Fibroblast of lung (primary cell): ENCODE measurements around the gene HOXD11. TPM values are rescaled to one million over a fixed set of nuclear protein-coding genes. Genes with fewer than 3 reads are reported as not detected.

Source experiments
- DNase-seq, 2 donors: peaks; one replicate each; pipeline versions ENCODE4 v3.0.0 to v3.0.0-alpha.2; 2010; ENCODE audit warnings: low read depth in 2 of 2
- H2AFZ ChIP-seq: 2 replicates; pipeline ENCODE4 v1.5.1; 2012; ENCODE audit warnings: low read length, control low read depth, inconsistent platforms
- H3K27ac ChIP-seq: 2 replicates; pipeline ENCODE4 v1.5.1; 2011; ENCODE audit warnings: low read length, control low read depth; ENCODE audit not compliant: insufficient read depth
- H3K27me3 ChIP-seq: 2 replicates; pipeline ENCODE4 v1.5.1; 2011; ENCODE audit warnings: mild to moderate bottlenecking, low read length; ENCODE audit not compliant: control insufficient read depth, insufficient read depth
- H3K36me3 ChIP-seq: 2 replicates; pipeline ENCODE4 v1.5.1; 2011; ENCODE audit warnings: low read length; ENCODE audit not compliant: control insufficient read depth, insufficient read depth
- H3K4me1 ChIP-seq: 2 replicates; pipeline ENCODE4 v1.5.1; 2011; ENCODE audit warnings: low read length; ENCODE audit not compliant: control insufficient read depth, insufficient read depth; ENCODE audit errors: extremely low read depth
- H3K4me2 ChIP-seq: 2 replicates; pipeline ENCODE4 v1.5.1; 2011; ENCODE audit warnings: low read length, control low read depth; ENCODE audit not compliant: insufficient read depth; ENCODE audit errors: extremely low read depth
- H3K4me3 ChIP-seq, 4 experiments: fragments of 200-600 bp in 1 of 4; sonication (generic) in 1 of 4; replicated peaks in 1 of 4; 2 replicates each; pipeline ENCODE4 v1.5.1; 2011 to 2016; ENCODE audit warnings: low read length in 4 of 4, low read depth in 3 of 4, mild to moderate bottlenecking in 3 of 4, control low read depth in 2 of 4, inconsistent platforms in 1 of 4, mixed read lengths in 1 of 4; ENCODE audit not compliant: insufficient read depth in 1 of 4; ENCODE audit errors: control extremely low read depth in 1 of 4
- H3K79me2 ChIP-seq: 2 replicates; pipeline ENCODE4 v1.5.1; 2012; ENCODE audit warnings: mild to moderate bottlenecking, low read length, inconsistent platforms; ENCODE audit not compliant: control insufficient read depth, insufficient read depth
- H3K9ac ChIP-seq: 2 replicates; pipeline ENCODE4 v1.5.1; 2011; ENCODE audit warnings: mild to moderate bottlenecking, low read length, control low read depth; ENCODE audit not compliant: insufficient read depth
- H3K9me3 ChIP-seq: 2 replicates; pipeline ENCODE4 v1.5.1; 2012; ENCODE audit warnings: low read depth, low read length; ENCODE audit not compliant: control insufficient read depth, insufficient read depth
- H4K20me1 ChIP-seq: 2 replicates; pipeline ENCODE4 v1.5.1; 2011; ENCODE audit warnings: low read length; ENCODE audit not compliant: control insufficient read depth, insufficient read depth; ENCODE audit errors: extremely low read depth
- CTCF ChIP-seq, 2 donors: IDR thresholded peaks in 1 of 2; conservative IDR thresholded peaks in 1 of 2; 1 replicate in 1 of 2; 2 replicates in 1 of 2; pipeline ENCODE4 v1.5.1; 2011 to 2012; ENCODE audit warnings: low read length in 2 of 2, control low read depth in 1 of 2, inconsistent platforms in 1 of 2, low read depth in 1 of 2, mild to moderate bottlenecking in 1 of 2
- EZH2 ChIP-seq: IDR thresholded peaks from 2 replicates; pipeline ENCODE4 v1.5.1; 2012; ENCODE audit warnings: low read length, control low read depth, mild to moderate bottlenecking; ENCODE audit errors: missing control alignments
- polyA plus RNA-seq, 2 donors: library from polyadenylated mRNA; depleted of rRNA in 1 of 2; stranded (reverse) in 1 of 2; unstranded in 1 of 2; fragments of >200 nt; gene quantifications; 2 replicates each; pipeline ENCODE4 v1.2.1, GENCODE V29; 2011 to 2012; ENCODE audit warnings: missing spikeins in 1 of 2
- total RNA-seq: library from RNA; depleted of rRNA; stranded (reverse); fragments of >200 nt; gene quantifications from 2 replicates; pipeline ENCODE4 v1.2.1, GENCODE V29; 2014

The HOXD11 gene
- total and polyA plus RNA-seq, 2 donors (not counting 1 experiment from before 2014, with no cell fraction given): not detected

- Histone ChIP-seq H3K36me3 (no peaks in the 10 kb centered on the region), H3K9ac (no peak overlapping the region), H3K4me1 (no peaks in the 10 kb centered on the region), H2AFZ (no peak overlapping the region), H3K27ac (no peak overlapping the region), H3K79me2 (no peaks in the 10 kb centered on the region), H4K20me1 (no peaks in the 10 kb centered on the region), H3K9me3 (no peaks in the 10 kb centered on the region), H3K4me2 (no peak overlapping the region), H3K27me3 (peaks cover 90% of the 10 kb centered on the region), H3K4me3 (no peak overlapping the region)
- no peak for DNase-seq
- TF ChIP-seq EZH2 (no peak), CTCF (conservative IDR thresholded peaks at IDR 0.05 in 1 of 2, IDR thresholded peaks at IDR 0.05 in 1 of 2; ENCODE audit: low read depth in 1 of 2, low read length in 2 of 2) (no peak)
These were observed 7.8 kb upstream of the HOXD11 start for GRCh38 chr2:176099159-176099727.

- DNase-seq: no peak
- H3K36me3 ChIP-seq: no peaks in the 10 kb centered on the region
- no peak within 1 kb of the TSS for H3K27ac ChIP-seq
- H3K79me2 ChIP-seq: no peaks in the 10 kb centered on the region
- no peaks in the 10 kb centered on the region for H3K9me3 ChIP-seq
- no peak within 1 kb of the TSS for H3K4me2 ChIP-seq
- TF ChIP-seq EZH2 (peak; percentile 62), CTCF (conservative IDR thresholded peaks at IDR 0.05 in 1 of 2, IDR thresholded peaks at IDR 0.05 in 1 of 2; ENCODE audit: low read depth in 1 of 2, low read length in 2 of 2) (no peak)
- no peak within 1 kb of the TSS for H2AFZ ChIP-seq
- H3K9ac ChIP-seq: no peak within 1 kb of the TSS
- H3K4me1 ChIP-seq: no peaks in the 10 kb centered on the region
- no peaks in the 10 kb centered on the region for H4K20me1 ChIP-seq
- peaks cover 90% of the 10 kb centered on the region for H3K27me3 ChIP-seq
- no peak within 1 kb of the TSS for H3K4me3 ChIP-seq
These were observed 7.1 kb upstream of the HOXD11 start, which contains the start of gene HOXD12 for GRCh38 chr2:176099728-176100546. TSS of gene HOXD12 (plus strand) at chr2:176099795. CDS start at chr2:176099802, 7 bp downstream.

GRCh38 chr2:176100547-176101140 is 6.4 kb upstream of the HOXD11 start:
- Histone ChIP-seq H3K4me2 (no peak overlapping the region), H3K27me3 (peaks cover 90% of the 10 kb centered on the region)
- TF ChIP-seq CTCF (conservative IDR thresholded peaks at IDR 0.05 in 1 of 2, IDR thresholded peaks at IDR 0.05 in 1 of 2; ENCODE audit: low read depth in 1 of 2, low read length in 2 of 2) (no peak), EZH2 (peak; percentile 9)

More at GRCh38 chr2:176100547-176101140, 6.4 kb upstream of the HOXD11 start:
- H3K9me3 ChIP-seq: no peaks in the 10 kb centered on the region
- no peak overlapping the region for H3K4me3 ChIP-seq
- no peaks in the 10 kb centered on the region for H3K79me2 ChIP-seq
- no peak for DNase-seq
- H3K4me1 ChIP-seq: no peaks in the 10 kb centered on the region
- H4K20me1 ChIP-seq: no peaks in the 10 kb centered on the region
- no peak overlapping the region for H3K9ac ChIP-seq
- H2AFZ ChIP-seq: no peak overlapping the region
- H3K36me3 ChIP-seq: no peaks in the 10 kb centered on the region
- H3K27ac ChIP-seq: no peak overlapping the region
